Measurements from ENCODE around the gene ZNF350. TPM values are rescaled to one million over a fixed set of nuclear protein-coding genes. Genes with fewer than 3 reads are reported as not detected.
"Not testable (repeated sequence)": the region's sequence is repeated elsewhere in the genome, so short reads cannot be mapped to it uniquely, and the experiment has no call there.

ZNF350 gene
- total RNA-seq, 1 experiment from 2014 or later: 2.3 TPM

GRCh38 chr19:52024478-52024877 is 37.8 kb upstream of the ZNF350 start:
- CTCF ChIA-PET; RAD21 ChIA-PET (ENCODE audit: low non-redundant PET in 1 of 2, low total read pairs in 2 of 2, uncharacterized antibody in 2 of 2, unreplicated experiment in 2 of 2); H3K4me2 ChIP-seq (ENCODE audit: low read length); ATAC-seq; H3K4me3 ChIP-seq (replicated peaks in 1 of 2; ENCODE audit: low read depth in 1 of 2, low read length in 2 of 2); H3K4me1 ChIP-seq (ENCODE audit: control insufficient read depth in 1 of 2, insufficient read depth in 2 of 2, low read length in 2 of 2); H3K9ac ChIP-seq (ENCODE audit: low read length); H3K27ac ChIP-seq (ENCODE audit: low read depth, low read length); H3K9me2 ChIP-seq (ENCODE audit: insufficient read depth); H3K27me3 ChIP-seq (ENCODE audit: insufficient read depth, low read length); H2AFZ ChIP-seq (ENCODE audit: low read depth, low read length, poor library complexity, severe bottlenecking); intact Hi-C loops (cut with micrococcal nuclease); DNase-seq (ENCODE audit: low read depth, low spot score); H4K20me1 ChIP-seq (ENCODE audit: insufficient read depth); H3K9me3 ChIP-seq (ENCODE audit: control insufficient read depth in 1 of 2, insufficient read depth in 1 of 2, low read depth in 1 of 2, low read length in 2 of 2); BruUV-seq (replicated peaks); H3K79me2 ChIP-seq (ENCODE audit: insufficient read depth, low read length); POLR2A ChIA-PET: not testable (repeated sequence)
- peaks cover 0 to 16% of the 10 kb centered on the region in 2 experiments; a peak in 1 of 4 replicates for H3K36me3 ChIP-seq (ENCODE audit: control insufficient read depth in 1 of 2, insufficient read depth in 2 of 2, low read length in 2 of 2)

GRCh38 chr19:52022193-52022592 is 35.6 kb upstream of the ZNF350 start:
- H3K9me2 ChIP-seq (ENCODE audit: insufficient read depth): no peaks in the 10 kb centered on the region
- H3K79me2 ChIP-seq (ENCODE audit: insufficient read depth, low read length): no peaks in the 10 kb centered on the region
- intact Hi-C loops (cut with micrococcal nuclease): no loop called here
- DNase-seq (ENCODE audit: low read depth, low spot score): no peak
- no peaks in the 10 kb centered on the region for H3K4me1 ChIP-seq (ENCODE audit: control insufficient read depth in 1 of 2, insufficient read depth in 2 of 2, low read length in 2 of 2)
- H4K20me1 ChIP-seq (ENCODE audit: insufficient read depth): no peaks in the 10 kb centered on the region
- POLR2A ChIA-PET: no interaction called here
- TF ChIP-seq ELF1 (IDR thresholded peaks at IDR 0.05; ENCODE audit: borderline replicate concordance, low read depth): no peak
- no peak for TF ChIP-seq FOSL1 (IDR thresholded peaks at IDR 0.05; ENCODE audit: low read depth)
- TF ChIP-seq SRF (IDR thresholded peaks at IDR 0.05; ENCODE audit: low read depth): no peak
- TF ChIP-seq CTCF (IDR thresholded peaks at IDR 0.05 in 2 of 3, conservative IDR thresholded peaks at IDR 0.05 in 1 of 3; ENCODE audit: borderline replicate concordance in 1 of 3, insufficient read depth in 1 of 3, low read depth in 2 of 3, low read length in 2 of 3): no peak
- TF ChIP-seq SIN3A (IDR thresholded peaks at IDR 0.05; ENCODE audit: low read depth): no peak
- no peak for TF ChIP-seq POLR2AphosphoS5 (IDR thresholded peaks at IDR 0.05; ENCODE audit: low read depth, low read length)
- TF ChIP-seq EZH2 (IDR thresholded peaks at IDR 0.05): no peak
- TF ChIP-seq ATF3 (IDR thresholded peaks at IDR 0.05): no peak
- no peak for TF ChIP-seq TCF7L2 (IDR thresholded peaks at IDR 0.05; ENCODE audit: borderline replicate concordance, extremely low read depth, insufficient read depth, insufficient read length)
- TF ChIP-seq JUND (IDR thresholded peaks at IDR 0.05): no peak
- TF ChIP-seq RAD21 (IDR thresholded peaks at IDR 0.05; ENCODE audit: low read depth): no peak
- RAD21 ChIA-PET (ENCODE audit: low non-redundant PET in 1 of 2, low total read pairs in 2 of 2, uncharacterized antibody in 2 of 2, unreplicated experiment in 2 of 2): no interaction called here
- no peak overlapping the region for H3K4me2 ChIP-seq (ENCODE audit: low read length)
- H3K27ac ChIP-seq (ENCODE audit: low read depth, low read length): no peak overlapping the region
- no TSS peak for BruUV-seq (replicated peaks)
- peaks cover under 1 to 26% of the 10 kb centered on the region in 2 experiments; a peak in 2 of 4 replicates for H3K36me3 ChIP-seq (ENCODE audit: control insufficient read depth in 1 of 2, insufficient read depth in 2 of 2, low read length in 2 of 2)
- no peak for ATAC-seq
- H3K27me3 ChIP-seq (ENCODE audit: insufficient read depth, low read length): no peaks in the 10 kb centered on the region
- no peak overlapping the region for H3K4me3 ChIP-seq (replicated peaks in 1 of 2; ENCODE audit: low read depth in 1 of 2, low read length in 2 of 2)
- H2AFZ ChIP-seq (ENCODE audit: low read depth, low read length, poor library complexity, severe bottlenecking): no peak overlapping the region
- H3K9ac ChIP-seq (ENCODE audit: low read length): no peak overlapping the region
- peaks cover 6 to 14% of the 10 kb centered on the region in 2 experiments; a peak in 2 of 4 replicates for H3K9me3 ChIP-seq (ENCODE audit: control insufficient read depth in 1 of 2, insufficient read depth in 1 of 2, low read depth in 1 of 2, low read length in 2 of 2)
- CTCF ChIA-PET: no interaction called here

All from HCT116 (cell line).